ENCODE measurements around the gene SSPN.

DNA sequence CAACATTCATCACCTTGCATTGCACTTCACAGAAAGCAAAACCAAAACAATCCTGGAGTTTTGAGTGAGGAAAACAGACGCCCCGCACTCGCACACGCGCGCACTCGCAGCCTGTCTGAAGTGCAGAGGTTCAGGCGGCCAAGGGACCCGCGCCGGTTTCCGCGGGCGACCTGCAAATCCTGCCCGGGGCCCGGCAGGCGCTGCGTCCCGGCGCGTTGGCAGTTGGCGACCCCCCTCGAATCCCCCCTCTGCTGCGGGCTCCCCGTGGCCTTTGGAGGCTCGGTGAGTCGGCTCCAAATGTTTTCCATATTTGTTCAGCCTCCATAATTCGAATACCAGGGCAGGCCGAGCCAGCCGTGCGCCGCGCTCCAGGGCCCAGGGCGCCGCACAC lies at the start of gene SSPN:
- TF ChIP-seq, protein P1, sequence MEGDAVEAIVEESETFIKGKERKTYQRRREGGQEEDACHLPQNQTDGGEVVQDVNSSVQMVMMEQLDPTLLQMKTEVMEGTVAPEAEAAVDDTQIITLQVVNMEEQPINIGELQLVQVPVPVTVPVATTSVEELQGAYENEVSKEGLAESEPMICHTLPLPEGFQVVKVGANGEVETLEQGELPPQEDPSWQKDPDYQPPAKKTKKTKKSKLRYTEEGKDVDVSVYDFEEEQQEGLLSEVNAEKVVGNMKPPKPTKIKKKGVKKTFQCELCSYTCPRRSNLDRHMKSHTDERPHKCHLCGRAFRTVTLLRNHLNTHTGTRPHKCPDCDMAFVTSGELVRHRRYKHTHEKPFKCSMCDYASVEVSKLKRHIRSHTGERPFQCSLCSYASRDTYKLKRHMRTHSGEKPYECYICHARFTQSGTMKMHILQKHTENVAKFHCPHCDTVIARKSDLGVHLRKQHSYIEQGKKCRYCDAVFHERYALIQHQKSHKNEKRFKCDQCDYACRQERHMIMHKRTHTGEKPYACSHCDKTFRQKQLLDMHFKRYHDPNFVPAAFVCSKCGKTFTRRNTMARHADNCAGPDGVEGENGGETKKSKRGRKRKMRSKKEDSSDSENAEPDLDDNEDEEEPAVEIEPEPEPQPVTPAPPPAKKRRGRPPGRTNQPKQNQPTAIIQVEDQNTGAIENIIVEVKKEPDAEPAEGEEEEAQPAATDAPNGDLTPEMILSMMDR (IDR thresholded peaks at IDR 0.05; ENCODE audit: low read length): no peak
- no peak for TF ChIP-seq EZH2 (optimal IDR thresholded peaks at IDR 0.05; ENCODE audit: low read depth, low read length)
